GM19452 (cell line): ENCODE results near the gene ZMYND8.
"Not testable (repeated sequence)": the region's sequence is repeated elsewhere in the genome, so short reads cannot be mapped to it uniquely, and the experiment has no call there.

Experiments
- ATAC-seq: cut with Tn5 transposase; IDR thresholded peaks from one replicate; pipeline ENCODE4 v1.9.1; 2021; ENCODE audit not compliant: unreplicated experiment

ZMYND8 gene

DNA sequence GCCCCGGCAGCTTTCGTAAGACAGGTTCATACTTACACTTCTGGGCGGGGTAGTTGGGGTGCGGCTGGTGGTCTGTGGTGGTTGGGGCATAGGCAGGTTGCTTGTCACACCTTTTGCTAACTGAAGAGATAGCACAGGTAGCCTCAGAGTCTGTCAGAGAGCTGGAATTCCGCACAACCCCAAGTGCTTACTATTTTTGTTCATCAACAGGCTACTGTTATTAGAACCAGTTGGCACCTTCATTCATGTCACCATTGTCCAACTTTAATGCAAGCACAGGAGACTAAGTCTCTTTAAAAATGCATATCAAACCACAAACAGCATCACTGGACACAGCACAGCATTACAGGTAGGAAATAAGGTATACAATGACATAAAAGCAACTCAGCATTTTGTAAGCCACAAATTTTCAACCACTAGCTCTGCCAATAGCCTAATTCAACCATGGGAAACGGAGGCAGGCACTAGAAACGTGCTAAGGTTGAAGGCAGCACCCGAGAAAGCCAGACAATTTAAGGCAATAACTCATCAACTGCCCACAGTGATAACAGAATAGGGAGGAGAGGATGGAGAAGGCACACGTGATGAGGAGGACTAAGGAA is 143.8 kb downstream of the ZMYND8 start:
- ATAC-seq: no peak

DNA sequence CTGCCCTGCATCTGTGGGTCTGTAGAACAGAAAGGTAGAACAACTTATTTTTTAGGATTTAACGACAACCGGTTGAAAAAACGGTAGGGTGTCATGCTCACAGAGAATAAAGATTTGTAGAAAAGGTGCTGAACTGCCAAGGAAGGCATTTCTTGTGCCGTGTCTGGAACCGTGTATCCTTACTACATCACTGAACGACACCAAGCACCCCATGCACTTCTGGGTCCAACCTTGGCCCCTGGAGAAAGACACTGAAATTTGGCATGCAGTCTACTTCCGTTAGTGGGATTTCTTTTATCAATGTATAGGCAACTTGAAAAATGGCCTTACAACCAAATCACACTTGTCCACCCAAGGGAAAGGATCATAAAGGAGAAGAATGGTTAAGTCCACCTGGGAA is 145.5 kb downstream of the ZMYND8 start:
- ATAC-seq: no peak

DNA sequence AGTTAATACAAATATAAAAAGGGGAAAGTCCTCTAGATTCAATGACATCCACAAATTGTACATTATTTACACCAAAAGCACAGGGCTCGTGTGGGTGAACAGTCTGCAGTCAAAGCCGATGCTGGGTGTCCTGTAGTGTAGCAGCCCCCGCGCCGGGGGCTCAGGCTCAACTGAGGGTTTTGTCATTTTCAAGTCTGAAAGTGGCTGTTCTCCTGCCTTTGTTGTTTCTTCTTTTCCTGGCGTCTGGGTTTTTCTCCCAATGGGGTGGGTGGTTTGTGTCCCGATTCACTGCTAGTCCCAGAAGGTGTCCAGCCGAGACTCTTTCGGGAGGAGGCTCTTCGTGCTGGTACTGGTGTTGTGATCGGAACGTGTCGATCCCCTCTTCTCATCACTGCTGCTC is 146.0 kb downstream of the ZMYND8 start:
- ATAC-seq: no peak

DNA sequence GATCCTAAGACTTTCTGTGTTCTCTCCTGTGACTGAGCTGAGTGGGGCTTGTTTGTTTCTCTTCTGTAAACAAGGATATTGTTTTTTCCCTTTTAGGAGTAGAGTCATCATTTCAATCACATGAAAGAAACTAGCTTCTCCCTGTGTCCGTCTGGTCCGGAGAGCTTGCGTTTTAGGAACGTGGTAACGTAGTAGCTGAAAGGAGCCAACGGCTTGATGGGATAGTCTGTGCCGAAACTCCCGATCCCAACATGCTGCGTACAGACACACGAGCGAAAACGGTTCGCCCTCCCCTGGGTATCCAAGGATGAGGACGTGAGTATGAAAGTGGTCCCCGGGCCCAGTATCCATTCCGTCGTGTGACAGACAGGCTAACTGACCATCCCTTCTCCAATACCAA is 146.5 kb downstream of the ZMYND8 start:
- ATAC-seq: no peak

DNA sequence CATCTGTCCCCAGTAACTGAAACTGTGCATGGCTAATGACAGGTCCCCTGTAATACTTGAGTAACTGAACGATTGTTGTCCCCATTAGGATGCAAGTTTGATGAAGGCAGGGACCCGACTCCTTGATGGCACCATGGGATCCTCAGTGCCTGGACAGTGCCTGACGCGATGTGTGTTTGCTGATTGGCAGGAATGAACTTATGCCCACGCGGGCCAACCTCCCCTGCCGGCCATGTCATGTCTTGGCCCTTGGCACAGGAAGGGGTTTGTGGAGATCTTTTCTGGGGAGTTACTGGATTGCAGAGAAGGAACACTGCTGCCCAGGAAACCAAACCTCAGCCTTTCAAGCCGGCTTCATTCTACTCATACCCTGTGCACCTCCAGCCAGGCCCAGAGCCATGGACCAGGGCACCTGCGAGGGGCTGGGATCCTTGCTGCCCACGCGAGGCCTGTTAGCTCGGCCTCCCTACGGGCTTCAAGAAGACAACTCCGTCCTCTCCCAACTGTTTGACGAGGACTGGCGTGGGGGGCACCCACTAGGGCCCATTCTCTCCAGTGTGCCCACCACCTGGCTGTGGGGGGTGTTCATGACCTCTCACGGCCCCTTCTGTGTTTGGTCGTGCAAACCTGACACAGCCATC is 147.8 kb downstream of the ZMYND8 start:
- ATAC-seq: no peak

DNA sequence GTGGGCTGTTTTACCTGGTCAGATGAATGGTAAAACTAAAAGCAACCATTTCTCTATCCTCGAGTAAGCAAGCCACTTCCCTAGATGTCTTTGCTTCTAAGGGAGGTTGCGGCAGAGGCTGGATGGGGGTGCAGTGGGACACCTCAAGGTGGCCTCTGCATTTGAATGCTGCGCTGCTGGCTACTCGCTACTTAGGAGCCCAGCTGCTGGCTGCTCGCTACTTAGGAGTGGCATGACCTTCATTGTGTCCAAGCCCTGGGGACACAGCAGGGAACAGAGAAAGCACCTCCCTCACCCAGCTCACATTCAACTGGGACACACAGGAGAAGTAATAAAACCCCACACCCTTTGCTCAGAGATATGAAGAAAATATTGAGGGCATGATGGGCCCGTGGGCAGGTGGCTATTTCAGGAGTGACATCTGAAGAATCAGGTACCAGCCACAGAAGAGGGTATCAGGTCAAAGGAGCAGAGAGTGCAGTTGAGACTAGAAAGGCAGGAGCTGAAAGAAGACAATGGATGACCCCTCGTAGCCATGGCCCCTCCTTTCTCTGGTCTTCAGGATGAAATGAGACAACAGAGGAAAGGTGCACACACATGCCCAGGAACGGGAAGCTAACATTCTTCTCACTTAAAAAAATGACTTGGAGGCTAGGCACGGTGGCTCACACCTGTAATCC is 149.4 kb downstream of the ZMYND8 start:
- no peak for ATAC-seq

DNA sequence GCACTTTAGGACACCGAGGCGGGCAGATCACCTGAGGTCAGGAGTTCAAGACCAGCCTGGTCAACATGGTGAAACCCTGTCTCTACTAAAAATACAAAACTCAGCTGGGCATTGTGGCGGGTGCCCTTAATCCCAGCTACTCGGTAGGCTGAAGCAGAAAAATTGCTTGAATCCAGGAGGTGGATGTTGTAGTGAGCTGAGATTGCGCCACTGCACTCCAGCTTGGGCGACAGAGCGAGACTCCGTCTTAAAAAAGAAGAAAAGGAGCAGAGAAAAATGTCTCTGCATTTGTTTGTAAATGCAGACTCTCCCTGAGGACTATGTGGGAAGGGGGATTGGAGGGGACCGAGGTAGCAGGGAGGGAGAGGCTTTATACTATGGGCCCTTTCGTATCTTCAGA is 149.9 kb downstream of the ZMYND8 start:
- not testable (repeated sequence) for ATAC-seq

DNA sequence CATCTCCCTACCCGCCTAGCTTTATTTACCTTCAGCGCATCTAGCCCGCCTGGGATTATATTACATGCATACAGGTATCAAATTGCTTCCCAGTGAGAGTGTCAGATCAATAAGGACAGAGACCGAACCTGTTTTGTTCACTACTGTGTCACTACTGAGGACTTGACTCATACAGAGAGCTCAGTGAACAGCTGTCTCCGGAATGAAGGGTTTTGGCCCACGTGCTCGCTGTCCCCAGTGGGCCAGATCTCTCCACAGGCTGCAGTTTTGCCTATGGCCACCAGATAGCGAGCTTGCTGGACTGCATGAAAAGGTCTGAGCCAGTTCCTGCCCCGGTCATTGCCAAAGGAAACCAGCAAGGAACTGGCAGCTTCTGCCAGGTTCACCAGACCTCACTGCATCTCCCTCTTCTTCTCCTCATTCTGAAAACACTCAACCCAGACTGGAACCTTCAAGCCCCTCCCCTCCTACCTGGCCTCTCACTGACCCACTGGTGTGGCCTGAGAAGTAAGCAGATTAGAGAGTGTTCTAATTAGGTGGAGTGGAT is 150.8 kb downstream of the ZMYND8 start:
- ATAC-seq: no peak

DNA sequence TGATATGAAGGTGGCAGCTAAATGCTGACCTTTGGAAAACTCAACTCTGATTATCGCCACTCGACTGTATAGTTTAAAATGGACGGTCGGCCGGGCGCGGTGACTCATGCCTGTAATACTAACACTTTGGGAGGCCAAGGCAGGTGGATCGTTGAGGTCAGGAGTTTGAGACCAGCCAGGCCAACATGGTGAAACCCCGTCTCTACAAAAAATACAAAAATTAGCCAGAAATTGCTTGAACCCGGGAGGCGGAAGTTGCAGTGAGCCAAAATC is 151.7 kb downstream of the ZMYND8 start:
- ATAC-seq: not testable (repeated sequence)

DNA sequence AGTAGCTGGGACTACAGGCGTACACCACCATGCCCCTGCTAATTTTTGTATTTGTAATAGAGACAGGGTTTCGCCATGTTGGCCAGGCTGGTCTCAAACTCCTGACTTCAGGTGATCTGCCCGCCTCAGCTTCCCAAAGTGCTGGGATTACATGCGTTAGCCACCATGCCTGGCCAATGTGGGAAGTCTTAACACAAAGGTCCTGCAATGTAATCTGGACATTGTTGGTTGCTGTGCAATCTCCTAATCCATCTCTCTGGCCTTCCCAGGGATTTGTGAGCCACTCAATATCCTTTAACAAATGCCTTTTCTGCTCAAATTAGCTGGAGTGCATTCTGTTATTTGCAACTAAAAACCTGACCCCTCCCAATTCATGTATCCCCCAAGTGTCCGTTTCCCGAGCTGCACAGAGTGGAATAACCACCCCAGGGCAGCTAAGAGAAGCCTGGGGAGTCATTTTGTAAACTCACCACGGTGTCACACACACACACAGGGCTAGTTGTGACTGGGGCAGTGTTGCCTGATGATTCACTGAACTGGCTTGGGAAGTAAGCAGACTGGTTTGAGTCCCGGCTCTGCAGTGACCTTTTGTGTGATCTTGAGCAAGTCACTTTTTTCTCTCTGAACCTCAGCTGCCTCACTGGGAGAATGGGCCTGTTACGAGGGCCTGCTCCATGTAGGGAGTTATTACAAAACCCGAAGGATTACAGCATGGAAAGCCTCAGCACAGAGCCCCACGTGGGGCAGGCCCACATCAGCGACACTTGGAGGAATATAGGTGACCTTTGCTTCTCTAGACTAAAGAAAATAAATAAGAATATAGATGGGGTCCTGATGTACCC is 152.3 kb downstream of the ZMYND8 start:
- ATAC-seq: no peak

DNA sequence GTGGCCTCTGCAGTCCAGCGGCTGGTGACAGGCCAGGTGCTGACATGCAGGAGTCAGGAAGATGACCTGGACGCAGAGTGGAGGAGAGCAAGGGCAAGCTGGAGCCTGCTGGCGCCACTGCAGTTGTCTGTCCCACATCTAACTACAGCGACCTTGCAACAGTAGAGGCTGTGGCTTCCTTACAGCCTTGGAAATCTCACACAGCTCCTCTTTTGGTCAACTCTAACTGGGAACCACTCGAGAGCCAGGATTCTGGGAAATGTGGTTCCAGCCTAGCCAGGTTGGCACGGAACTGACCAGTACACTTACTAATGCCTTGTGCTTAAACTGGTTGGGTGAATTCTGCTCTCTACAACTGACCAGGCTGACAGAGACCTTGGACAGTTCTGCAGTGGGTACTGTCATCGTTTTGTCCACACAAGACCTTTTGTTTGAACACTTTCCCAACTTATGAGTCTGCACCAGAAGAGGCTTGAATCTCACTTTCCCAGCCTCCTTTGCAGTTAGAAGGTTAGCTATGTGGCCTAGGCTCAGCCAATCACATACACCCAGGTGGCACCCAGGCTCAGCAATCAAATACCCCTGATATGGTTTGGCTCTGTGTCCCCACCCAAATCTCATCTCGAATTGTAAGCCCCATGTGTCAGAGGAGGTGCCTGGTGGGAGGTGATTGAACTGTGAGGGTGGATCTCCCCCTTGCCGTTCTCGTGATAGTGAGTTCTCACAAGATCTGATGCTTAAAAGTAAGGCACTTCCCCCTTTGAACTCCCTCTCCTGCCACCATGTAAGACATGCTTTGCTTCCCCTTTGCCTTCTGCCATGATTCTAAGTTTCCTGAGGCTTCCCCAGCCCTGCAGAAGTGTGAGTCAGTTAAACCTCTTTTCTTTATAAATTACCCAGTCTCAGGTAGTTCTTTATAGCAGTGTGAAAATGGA is 153.5 kb downstream of the ZMYND8 start:
- ATAC-seq: no peak

DNA sequence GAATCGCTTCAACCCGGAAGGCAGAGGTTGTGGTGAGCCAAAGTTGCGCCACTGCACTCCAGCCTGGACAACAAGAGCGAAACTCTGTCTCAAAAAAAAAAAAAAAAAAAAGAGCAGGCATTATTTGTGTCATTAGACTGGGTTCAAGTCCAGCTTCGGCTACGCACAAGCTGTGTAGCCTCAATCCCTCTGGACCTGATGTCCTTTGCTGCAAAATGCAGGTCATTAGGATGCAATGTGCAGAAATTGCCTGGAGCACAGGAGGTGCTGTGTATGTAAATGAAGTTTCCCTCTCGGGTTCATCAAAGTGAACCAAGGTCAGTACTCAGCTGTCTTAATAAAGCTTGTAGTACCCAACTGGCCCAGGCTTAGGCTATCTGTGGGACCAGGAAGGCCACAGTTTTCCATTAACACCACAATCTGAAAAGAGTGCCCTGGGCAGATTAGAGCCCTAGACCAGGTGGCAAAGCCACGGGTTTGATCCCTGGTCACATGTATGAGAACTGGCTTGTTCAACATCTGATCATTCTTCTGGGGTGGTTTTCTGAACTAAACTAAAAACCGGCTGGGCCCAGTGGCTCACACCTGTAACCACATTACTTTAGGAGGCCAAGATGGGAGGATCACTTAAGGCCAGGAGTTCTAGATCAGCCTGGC is 155.3 kb downstream of the ZMYND8 start:
- no peak for ATAC-seq

DNA sequence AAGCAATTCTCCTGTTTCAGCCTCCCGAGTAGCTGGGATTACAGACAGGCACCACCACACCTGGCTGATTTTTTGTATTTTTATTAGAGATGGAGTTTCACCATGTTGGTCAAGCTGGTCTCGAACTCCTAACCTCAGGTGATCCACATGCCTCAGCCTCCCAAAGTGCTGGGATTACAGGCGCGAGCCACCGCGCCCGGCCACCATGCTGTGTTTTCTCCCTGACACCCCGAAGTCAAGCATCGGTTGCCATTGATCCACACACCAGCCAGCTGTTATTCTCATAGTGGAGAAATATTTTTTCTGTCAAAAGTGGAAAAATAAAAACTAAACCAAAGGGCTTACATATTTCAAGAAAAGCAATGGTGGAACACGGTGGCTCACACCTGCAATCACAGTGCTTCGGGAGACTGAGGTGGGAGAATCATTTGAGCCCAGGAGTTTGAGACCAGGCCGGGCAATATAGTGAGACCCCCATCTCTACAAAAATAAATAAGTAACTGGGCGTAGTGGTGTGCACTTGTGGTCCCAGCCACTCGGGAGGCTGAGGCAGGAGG is 157.4 kb downstream of the ZMYND8 start:
- no peak for ATAC-seq

DNA sequence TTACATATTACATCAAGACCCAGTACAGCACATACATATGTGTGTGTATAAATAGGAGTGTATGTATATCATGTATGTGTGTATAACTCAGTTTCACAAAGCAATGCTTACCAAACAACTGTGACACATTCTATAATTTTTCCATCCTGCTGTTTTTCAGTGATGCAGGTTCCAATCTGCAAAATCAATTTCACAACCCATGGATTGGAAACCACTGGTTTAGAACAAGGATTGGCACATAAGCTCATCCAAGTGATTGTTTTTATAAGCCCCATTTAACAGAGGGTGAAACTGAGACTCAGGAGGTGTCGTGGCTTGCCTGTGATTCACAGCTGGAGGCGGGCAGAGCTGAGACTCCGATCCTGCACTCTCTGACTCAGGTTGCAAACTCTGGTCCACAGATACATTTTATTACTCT is 158.2 kb downstream of the ZMYND8 start:
- no peak for ATAC-seq

DNA sequence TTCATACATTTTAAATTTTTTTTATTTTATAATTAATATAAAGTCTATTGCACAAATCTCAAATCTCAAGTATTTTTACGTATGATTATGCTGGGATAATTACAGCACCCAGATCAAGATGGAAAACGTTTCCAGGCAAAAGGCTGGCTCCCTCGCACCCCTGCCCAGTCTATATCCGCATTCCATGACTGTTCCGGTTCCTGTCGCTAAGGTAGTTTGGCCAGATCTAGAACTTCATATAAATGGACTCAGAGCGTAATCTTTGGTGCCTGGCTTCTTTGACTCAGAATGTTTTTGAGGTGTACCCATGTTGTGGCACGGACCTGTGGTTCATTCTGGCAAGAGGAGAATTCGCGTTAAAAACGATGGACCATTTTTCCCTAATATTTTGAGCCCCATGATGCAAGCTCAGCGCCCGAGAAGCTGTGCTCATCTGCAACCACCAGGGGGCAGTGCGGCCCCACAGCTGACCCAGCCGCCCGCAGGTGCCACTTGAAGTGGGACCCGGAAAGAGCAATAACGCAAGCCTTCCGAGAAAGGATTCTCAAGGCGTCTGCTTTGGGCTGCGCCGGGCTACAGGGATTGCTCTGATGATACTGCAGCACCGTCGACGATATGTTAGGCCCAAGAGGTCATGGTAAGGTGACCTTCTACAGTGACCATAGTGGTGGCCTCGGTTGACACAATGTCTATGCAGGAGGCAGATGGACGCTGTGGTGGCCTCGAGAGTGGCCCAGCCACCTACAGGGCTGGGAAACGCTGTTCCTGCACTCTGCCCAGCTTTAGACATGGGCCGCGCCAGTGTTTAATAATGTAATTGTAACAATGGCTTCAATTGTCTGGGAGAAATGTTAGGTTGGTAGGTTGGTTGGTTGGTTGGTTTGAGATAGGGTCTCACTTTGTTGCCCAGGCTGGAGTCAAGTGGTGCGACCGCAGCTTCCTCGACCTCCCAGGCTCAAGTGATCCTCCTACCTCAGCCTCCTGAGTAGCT is 160.1 kb downstream of the ZMYND8 start:
- no peak for ATAC-seq

DNA sequence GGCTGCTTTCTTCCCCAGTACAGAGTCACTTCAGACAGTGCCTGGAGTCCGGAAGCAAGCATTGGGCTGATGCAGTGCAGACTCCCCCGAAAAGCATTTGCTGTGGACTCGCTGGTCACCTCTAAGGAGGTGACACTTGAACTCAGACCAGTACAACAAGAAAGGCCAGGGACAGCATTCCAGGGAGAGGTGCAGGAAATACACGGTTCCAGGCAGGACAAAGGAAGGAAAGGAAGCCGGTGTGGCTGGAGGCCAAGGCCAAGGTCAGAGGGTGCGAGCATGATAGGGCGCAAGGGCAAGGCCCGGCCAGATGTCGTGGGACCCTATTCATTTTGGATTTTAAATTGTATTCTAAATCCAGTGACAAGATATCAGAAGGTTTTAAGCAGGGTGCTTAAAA is 160.9 kb downstream of the ZMYND8 start:
- no peak for ATAC-seq

DNA sequence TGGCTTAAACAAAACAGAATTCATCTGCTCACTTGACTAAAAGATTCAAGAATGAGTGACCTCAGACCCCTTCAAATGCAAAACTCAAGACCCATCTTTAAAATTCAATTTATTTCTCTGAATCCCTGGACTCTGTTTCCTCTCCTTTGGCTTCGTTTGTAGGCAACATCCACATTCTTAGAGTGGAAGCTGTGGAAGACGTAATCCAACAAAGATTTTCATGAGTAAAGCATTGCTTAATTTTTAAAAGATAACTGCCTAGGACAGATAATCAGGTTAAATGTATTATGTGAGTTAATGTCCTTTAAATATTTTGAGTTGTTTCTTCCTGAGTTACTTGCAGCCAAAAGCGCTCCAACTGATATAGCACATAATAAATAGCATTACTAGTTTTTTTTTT is 164.5 kb downstream of the ZMYND8 start:
- no peak for ATAC-seq

DNA sequence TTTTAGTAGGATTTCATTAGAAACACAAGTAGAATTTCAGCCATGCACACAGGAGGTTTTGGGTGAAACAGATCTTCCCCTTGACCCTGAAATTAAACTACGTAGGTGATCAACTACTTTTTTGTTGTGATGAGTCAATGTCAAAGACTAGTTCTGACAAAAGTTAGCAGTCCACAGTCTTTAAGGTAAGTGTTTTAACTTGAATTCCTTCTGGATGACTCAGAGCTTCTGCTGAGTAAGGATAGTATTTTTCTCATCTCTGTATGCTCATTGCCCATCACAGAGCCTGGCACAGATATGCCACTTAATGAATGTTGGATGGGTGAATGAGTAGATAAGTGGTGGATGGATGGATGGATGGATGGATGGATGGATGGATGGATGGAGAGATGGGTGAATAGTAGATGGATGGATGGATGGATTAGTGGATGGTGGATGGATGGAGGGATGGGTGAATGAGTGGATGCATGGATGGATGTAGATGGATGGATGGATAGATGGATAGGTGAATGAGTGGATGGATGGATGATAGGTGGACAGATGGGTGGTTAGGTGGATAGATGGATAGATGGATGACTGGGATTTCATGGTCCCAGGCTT is 165.3 kb downstream of the ZMYND8 start:
- no peak for ATAC-seq
